Panc1 (cell line): ENCODE data around the gene SSPN. TPM values are rescaled to one million over a fixed set of nuclear protein-coding genes. Genes with fewer than 3 reads are reported as not detected.

Experiments used
- ATAC-seq: fragments of 200-7000 bp; cut with Tn5 transposase; 2 replicates; pipeline ENCODE4 v1.9.1; 2020; ENCODE audit warnings: mild to moderate bottlenecking, moderate library complexity
- BruUV-seq: library from RNA; stranded (reverse); fragments of 400-500 nt; replicated peaks from 2 replicates; lab custom pipeline; 2021; lab: Mats Ljungman, UMichigan
- CTCF ChIA-PET: fragments of 300-600 bp; sonication (Branson Sonifier 250); formaldehyde crosslinking; loops from one replicate; lab custom pipeline; 2022; ENCODE audit warnings: antibody characterized with exemption; lab: Charles Lee
- POLR2A ChIA-PET: fragments of 300-600 bp; sonication (Branson Sonifier 250); formaldehyde crosslinking; loops from one replicate; lab custom pipeline; 2022; ENCODE audit warnings: antibody characterized with exemption; lab: Charles Lee
- DNase-seq: peaks from one replicate; pipeline ENCODE4 v3.0.0-alpha.2; 2010; ENCODE audit warnings: low read depth, low spot score
- H3K27ac ChIP-seq: 2 replicates; pipeline ENCODE4 v1.5.1; 2011; ENCODE audit warnings: mild to moderate bottlenecking, low read length, inconsistent platforms
- H3K27me3 ChIP-seq: fragments of 200-500 bp; sonication (Bioruptor generic); 2 replicates; pipeline ENCODE4 v1.6.0; 2014; ENCODE audit warnings: low read length, inconsistent platforms; ENCODE audit not compliant: control insufficient read depth, insufficient read depth
- H3K36me3 ChIP-seq: fragments of 200-500 bp; sonication (Bioruptor generic); 2 replicates; pipeline ENCODE4 v1.5.1; 2014; ENCODE audit warnings: inconsistent platforms, mild to moderate bottlenecking, low read length, moderate library complexity; ENCODE audit not compliant: control insufficient read depth, insufficient read depth
- H3K4me1 ChIP-seq: 2 replicates; pipeline ENCODE4 v1.5.1; 2011; ENCODE audit warnings: inconsistent platforms, mild to moderate bottlenecking, low read length, moderate library complexity; ENCODE audit not compliant: control insufficient read depth, insufficient read depth
- H3K4me3 ChIP-seq, 2 experiments: 2 replicates each; pipeline ENCODE4 v1.5.1; 2011 to 2012; ENCODE audit warnings: low read depth in 2 of 2, low read length in 2 of 2, mild to moderate bottlenecking in 2 of 2, inconsistent platforms in 1 of 2, moderate library complexity in 1 of 2
- H3K9me3 ChIP-seq: fragments of 200-500 bp; sonication (Bioruptor generic); 2 replicates; pipeline ENCODE4 v1.5.1; 2014; ENCODE audit warnings: low read depth, mild to moderate bottlenecking, inconsistent platforms, low read length, moderate library complexity; ENCODE audit not compliant: control insufficient read depth, insufficient read depth
- POLR2AphosphoS5 ChIP-seq: IDR thresholded peaks from 2 replicates; pipeline ENCODE4 v1.6.1; 2012; ENCODE audit warnings: mild to moderate bottlenecking, low read depth, low read length, moderate library complexity
- SIN3A ChIP-seq: IDR thresholded peaks from 2 replicates; pipeline ENCODE4 v1.6.1; 2012; ENCODE audit warnings: low read depth, mild to moderate bottlenecking, low read length, moderate library complexity, borderline replicate concordance; ENCODE audit not compliant: insufficient read depth
- TCF7L2 ChIP-seq: IDR thresholded peaks from 2 replicates; pipeline ENCODE4 v1.6.1; 2011; ENCODE audit warnings: mild to moderate bottlenecking, low read depth, low read length, inconsistent platforms
- in situ Hi-C: cut with HindIII; loops from 2 replicates; pipeline ENCODE4 v1.10.0; 2016; ENCODE audit warnings: low sequenced_read_pairs, low pct_unique_long_range_greater_than_20kb
- intact Hi-C: fragments of 100-400 bp; cut with micrococcal nuclease; formaldehyde crosslinking; loops from one replicate; pipeline ENCODE4 v1.10.0; 2022; ENCODE audit not compliant: unreplicated experiment
- total RNA-seq: library from RNA; stranded (reverse); gene quantifications from one replicate; pipeline ENCODE4 v1.2.1, GENCODE V29; 2021; ENCODE audit not compliant: unreplicated experiment
- TF ChIP-seq, protein P1 (sequence below): fragments of 450-650 bp; IDR thresholded peaks from 2 replicates; pipeline ENCODE4 v1.5.1; 2017; ENCODE audit warnings: mild to moderate bottlenecking
- TF ChIP-seq, protein P2 (sequence below), 2 experiments: IDR thresholded peaks; 2 replicates each; pipeline ENCODE4 v1.6.1; 2011 to 2012; ENCODE audit warnings: low read depth in 2 of 2, control low read depth in 1 of 2, low read length in 1 of 2, mild to moderate bottlenecking in 1 of 2, moderate library complexity in 1 of 2; ENCODE audit not compliant: insufficient read depth in 1 of 2

The SSPN gene
- total RNA-seq, 1 experiment from 2014 or later, result 23.4 TPM

DNA sequence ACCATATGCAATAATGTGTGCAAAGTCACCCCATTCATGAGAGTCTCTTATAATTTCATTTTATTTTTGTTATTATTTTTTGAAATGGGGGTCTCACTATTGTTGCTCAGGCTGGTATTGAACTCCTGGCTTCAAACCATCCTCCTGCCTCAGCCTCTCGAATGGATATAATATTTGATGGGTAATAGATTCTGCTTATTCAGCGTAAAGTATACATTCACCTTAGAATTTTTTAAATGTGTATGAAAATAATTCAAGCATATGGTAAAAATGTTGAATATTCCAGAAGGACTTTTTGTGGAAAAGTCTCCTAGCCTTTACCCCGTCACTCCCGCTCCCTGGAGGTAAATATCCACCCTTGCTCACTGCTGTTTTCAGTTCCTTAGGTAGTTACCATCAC is 23.4 kb upstream of the SSPN start:
- no peaks in the 10 kb centered on the region for H3K27me3 ChIP-seq
- intact Hi-C loops (no loop called here), in situ Hi-C loops (no loop called here)
- no TSS peak for BruUV-seq
- no peaks in the 10 kb centered on the region for H3K36me3 ChIP-seq
- H3K4me1 ChIP-seq, result no peaks in the 10 kb centered on the region
- CTCF ChIA-PET, result interaction anchor here (0.6 kb wide), 1 partner anchor 9 kb away, joined by 3 read pairs; no protein-coding TSS in a partner anchor
- TF ChIP-seq POLR2AphosphoS5 (no peak), TCF7L2 (no peak), SIN3A (no peak)
- TF ChIP-seq, protein P1, sequence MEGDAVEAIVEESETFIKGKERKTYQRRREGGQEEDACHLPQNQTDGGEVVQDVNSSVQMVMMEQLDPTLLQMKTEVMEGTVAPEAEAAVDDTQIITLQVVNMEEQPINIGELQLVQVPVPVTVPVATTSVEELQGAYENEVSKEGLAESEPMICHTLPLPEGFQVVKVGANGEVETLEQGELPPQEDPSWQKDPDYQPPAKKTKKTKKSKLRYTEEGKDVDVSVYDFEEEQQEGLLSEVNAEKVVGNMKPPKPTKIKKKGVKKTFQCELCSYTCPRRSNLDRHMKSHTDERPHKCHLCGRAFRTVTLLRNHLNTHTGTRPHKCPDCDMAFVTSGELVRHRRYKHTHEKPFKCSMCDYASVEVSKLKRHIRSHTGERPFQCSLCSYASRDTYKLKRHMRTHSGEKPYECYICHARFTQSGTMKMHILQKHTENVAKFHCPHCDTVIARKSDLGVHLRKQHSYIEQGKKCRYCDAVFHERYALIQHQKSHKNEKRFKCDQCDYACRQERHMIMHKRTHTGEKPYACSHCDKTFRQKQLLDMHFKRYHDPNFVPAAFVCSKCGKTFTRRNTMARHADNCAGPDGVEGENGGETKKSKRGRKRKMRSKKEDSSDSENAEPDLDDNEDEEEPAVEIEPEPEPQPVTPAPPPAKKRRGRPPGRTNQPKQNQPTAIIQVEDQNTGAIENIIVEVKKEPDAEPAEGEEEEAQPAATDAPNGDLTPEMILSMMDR, result no peak
- TF ChIP-seq, protein P2, sequence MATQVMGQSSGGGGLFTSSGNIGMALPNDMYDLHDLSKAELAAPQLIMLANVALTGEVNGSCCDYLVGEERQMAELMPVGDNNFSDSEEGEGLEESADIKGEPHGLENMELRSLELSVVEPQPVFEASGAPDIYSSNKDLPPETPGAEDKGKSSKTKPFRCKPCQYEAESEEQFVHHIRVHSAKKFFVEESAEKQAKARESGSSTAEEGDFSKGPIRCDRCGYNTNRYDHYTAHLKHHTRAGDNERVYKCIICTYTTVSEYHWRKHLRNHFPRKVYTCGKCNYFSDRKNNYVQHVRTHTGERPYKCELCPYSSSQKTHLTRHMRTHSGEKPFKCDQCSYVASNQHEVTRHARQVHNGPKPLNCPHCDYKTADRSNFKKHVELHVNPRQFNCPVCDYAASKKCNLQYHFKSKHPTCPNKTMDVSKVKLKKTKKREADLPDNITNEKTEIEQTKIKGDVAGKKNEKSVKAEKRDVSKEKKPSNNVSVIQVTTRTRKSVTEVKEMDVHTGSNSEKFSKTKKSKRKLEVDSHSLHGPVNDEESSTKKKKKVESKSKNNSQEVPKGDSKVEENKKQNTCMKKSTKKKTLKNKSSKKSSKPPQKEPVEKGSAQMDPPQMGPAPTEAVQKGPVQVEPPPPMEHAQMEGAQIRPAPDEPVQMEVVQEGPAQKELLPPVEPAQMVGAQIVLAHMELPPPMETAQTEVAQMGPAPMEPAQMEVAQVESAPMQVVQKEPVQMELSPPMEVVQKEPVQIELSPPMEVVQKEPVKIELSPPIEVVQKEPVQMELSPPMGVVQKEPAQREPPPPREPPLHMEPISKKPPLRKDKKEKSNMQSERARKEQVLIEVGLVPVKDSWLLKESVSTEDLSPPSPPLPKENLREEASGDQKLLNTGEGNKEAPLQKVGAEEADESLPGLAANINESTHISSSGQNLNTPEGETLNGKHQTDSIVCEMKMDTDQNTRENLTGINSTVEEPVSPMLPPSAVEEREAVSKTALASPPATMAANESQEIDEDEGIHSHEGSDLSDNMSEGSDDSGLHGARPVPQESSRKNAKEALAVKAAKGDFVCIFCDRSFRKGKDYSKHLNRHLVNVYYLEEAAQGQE (IDR thresholded peaks at IDR 0.05; ENCODE audit: insufficient read depth in 1 of 2, low read depth in 2 of 2, low read length in 1 of 2), result no peak
- H3K4me3 ChIP-seq, result no peak overlapping the region
- POLR2A ChIA-PET, result no interaction called here
- H3K27ac ChIP-seq, result no peak overlapping the region
- no peak for ATAC-seq
- no peaks in the 10 kb centered on the region for H3K9me3 ChIP-seq
- DNase-seq, result no peak

DNA sequence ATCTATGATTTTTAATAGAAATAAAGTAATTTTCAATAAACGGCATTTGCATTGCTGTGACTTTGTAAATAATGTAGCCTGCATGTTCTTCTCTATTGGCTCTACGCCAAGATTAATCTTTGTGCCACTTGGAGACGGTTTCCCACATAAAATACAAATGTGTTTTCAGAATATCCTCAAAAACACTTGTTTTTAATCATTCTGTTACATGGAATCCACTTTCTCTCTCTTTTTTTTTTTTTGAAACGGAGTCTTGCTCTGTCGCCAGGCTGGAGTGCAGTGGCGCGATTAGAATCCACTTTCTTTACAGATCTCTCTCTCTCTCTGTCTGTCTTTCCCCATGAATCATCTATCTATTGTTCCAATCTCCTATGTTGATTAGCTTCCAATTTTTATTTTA is 22.8 kb upstream of the SSPN start:
- in situ Hi-C loops, result no loop called here
- TF ChIP-seq TCF7L2 (no peak), SIN3A (no peak), POLR2AphosphoS5 (no peak)
- TF ChIP-seq, protein P2 (IDR thresholded peaks at IDR 0.05; ENCODE audit: insufficient read depth in 1 of 2, low read depth in 2 of 2, low read length in 1 of 2), result no peak
- TF ChIP-seq, protein P1, result no peak
- CTCF ChIA-PET, result no interaction called here

More for the DNA sequence above, 22.8 kb upstream of the SSPN start:
- Histone ChIP-seq H3K9me3 (no peaks in the 10 kb centered on the region), H3K36me3 (no peaks in the 10 kb centered on the region), H3K4me3 (no peak overlapping the region), H3K27ac (no peak overlapping the region), H3K4me1 (no peaks in the 10 kb centered on the region), H3K27me3 (no peaks in the 10 kb centered on the region)
- no TSS peak for BruUV-seq
- ATAC-seq, result no peak
- intact Hi-C loops, result no loop called here
- POLR2A ChIA-PET, result no interaction called here
- DNase-seq, result no peak
